Uterus (tissue), 2 donors: ENCODE measurements around the gene GORASP2.

Experiments
- POLR2A ChIP-seq, 2 donors: fragments of 450-650 bp; IDR thresholded peaks; one replicate each; pipeline ENCODE4 v1.6.1; 2016; ENCODE audit warnings: antibody characterized with exemption in 2 of 2, mild to moderate bottlenecking in 1 of 2, moderate library complexity in 1 of 2
- TF ChIP-seq, protein P1 (sequence below), 4 experiments: fragments of 200-600 bp in 2 of 4; fragments of 450-650 bp in 2 of 4; sonication (generic) in 2 of 4; IDR thresholded peaks; one replicate each; pipeline ENCODE4 v1.5.1; 2016 to 2019; ENCODE audit warnings: antibody characterized with exemption in 4 of 4, mild to moderate bottlenecking in 2 of 4, moderate library complexity in 1 of 4

DNA sequence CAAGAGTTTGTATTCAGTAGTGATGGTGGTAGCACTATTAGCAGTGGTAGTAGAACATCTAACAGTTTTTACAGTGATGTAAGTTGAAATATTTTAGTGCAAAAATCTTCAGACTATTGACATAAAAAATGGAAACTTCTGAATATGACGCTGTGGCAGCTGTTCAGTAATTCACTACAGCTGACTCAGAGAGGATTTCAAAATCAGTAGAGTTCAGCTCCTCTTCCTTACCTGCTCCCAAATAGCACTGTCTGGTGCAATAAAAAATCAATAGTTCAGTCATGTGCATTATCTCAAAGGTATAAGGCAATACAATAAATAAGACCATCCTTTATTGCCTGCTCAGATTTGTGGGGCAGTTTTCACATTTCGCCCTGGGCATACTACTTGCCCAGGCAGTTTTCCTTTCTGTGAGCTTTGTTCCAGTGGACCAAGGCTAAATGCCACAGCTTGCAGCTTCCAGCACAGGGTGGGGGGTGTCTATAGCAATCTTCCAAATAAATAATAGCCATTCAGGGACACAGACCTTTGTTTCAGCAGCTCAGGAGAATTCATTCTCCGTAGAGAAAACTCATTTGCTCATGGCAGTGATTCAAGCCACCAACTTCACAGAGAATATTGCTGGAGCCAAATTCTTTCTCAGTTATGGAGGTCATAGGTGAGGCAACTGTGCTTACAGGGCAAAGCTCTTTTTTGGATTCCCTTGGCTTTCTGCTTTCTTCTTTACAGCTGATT is 33.9 kb upstream of the GORASP2 start:
- no peak for TF ChIP-seq POLR2A (IDR thresholded peaks at IDR 0.05)
- TF ChIP-seq, protein P1, sequence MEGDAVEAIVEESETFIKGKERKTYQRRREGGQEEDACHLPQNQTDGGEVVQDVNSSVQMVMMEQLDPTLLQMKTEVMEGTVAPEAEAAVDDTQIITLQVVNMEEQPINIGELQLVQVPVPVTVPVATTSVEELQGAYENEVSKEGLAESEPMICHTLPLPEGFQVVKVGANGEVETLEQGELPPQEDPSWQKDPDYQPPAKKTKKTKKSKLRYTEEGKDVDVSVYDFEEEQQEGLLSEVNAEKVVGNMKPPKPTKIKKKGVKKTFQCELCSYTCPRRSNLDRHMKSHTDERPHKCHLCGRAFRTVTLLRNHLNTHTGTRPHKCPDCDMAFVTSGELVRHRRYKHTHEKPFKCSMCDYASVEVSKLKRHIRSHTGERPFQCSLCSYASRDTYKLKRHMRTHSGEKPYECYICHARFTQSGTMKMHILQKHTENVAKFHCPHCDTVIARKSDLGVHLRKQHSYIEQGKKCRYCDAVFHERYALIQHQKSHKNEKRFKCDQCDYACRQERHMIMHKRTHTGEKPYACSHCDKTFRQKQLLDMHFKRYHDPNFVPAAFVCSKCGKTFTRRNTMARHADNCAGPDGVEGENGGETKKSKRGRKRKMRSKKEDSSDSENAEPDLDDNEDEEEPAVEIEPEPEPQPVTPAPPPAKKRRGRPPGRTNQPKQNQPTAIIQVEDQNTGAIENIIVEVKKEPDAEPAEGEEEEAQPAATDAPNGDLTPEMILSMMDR (IDR thresholded peaks at IDR 0.05), result no peak
